Activated naive CD8-positive, alpha-beta T cell (primary cell): Measurements from ENCODE around the gene USP17L13.
"Not testable (repeated sequence)": the region's sequence is repeated elsewhere in the genome, so short reads cannot be mapped to it uniquely, and the experiment has no call there.

Experiments
- H3K27ac Mint-ChIP-seq: one replicate; pipeline ENCODE4 v1.8.0; 2021; ENCODE audit warnings: mixed read lengths
- H3K27me3 Mint-ChIP-seq: one replicate; pipeline ENCODE4 v1.8.0; 2021; ENCODE audit warnings: mixed read lengths
- H3K36me3 Mint-ChIP-seq: one replicate; pipeline ENCODE4 v1.8.0; 2021; ENCODE audit warnings: mixed read lengths
- H3K4me1 Mint-ChIP-seq: one replicate; pipeline ENCODE4 v1.8.0; 2021; ENCODE audit warnings: low read depth, mixed read lengths
- H3K4me3 Mint-ChIP-seq: one replicate; pipeline ENCODE4 v1.8.0; 2021; ENCODE audit warnings: mild to moderate bottlenecking, mixed read lengths
- H3K9me3 Mint-ChIP-seq: one replicate; pipeline ENCODE4 v1.8.0; 2021; ENCODE audit warnings: low read depth, mixed read lengths

Gene USP17L13, protein sequence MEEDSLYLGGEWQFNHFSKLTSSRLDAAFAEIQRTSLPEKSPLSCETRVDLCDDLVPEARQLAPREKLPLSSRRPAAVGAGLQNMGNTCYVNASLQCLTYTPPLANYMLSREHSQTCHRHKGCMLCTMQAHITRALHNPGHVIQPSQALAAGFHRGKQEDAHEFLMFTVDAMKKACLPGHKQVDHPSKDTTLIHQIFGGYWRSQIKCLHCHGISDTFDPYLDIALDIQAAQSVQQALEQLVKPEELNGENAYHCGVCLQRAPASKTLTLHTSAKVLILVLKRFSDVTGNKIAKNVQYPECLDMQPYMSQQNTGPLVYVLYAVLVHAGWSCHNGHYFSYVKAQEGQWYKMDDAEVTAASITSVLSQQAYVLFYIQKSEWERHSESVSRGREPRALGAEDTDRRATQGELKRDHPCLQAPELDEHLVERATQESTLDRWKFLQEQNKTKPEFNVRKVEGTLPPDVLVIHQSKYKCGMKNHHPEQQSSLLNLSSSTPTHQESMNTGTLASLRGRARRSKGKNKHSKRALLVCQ

DNA sequence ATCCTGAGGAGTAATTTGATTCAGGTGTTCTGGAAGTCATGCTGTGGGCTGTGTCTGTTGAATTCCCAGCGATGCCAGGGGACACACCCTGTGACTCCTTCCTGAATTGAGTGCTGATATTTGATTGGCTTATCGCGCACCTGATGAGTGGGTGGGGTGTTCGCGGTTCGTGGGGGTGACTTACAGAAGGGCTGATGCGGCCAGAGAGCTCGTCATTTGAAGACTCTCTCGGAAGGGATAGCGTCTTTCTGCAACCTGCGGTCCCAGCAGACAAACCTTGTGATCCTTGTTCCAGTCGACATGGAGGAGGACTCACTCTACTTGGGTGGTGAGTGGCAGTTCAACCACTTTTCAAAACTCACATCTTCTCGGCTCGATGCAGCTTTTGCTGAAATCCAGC is at the start of gene USP17L13:
Gene USP17L13, plus strand, starts transcription at position 301 of the 400 bp plus-strand sequence. Its CDS starts 0 bp downstream, at position 301.
- not testable (repeated sequence) for H3K27me3 Mint-ChIP-seq, H3K36me3 Mint-ChIP-seq, H3K4me1 Mint-ChIP-seq, H3K9me3 Mint-ChIP-seq, H3K27ac Mint-ChIP-seq, H3K4me3 Mint-ChIP-seq

DNA sequence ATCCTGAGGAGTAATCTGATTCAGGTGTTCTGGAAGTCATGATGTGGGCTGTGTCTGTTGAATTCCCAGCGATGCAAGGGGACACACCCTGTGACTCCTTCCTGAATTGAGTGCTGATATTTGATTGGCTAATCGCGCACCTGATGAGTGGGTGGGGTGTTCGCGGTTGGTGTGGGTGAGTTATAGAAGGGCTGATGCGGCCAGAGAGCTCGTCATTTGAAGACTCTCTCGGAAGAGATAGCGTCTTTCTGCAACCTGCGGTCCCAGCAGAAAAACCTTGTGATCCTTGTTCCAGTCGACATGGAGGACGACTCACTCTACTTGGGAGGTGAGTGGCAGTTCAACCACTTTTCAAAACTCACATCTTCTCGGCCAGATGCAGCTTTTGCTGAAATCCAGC is 14.3 kb upstream of the USP17L13 start, which contains the start of gene USP17L10:
Gene USP17L10, plus strand, starts transcription at position 301 of the 400 bp plus-strand sequence. Its CDS starts 0 bp downstream, at position 301.
- H3K4me1 Mint-ChIP-seq, H3K27me3 Mint-ChIP-seq, H3K27ac Mint-ChIP-seq, H3K36me3 Mint-ChIP-seq, H3K9me3 Mint-ChIP-seq, H3K4me3 Mint-ChIP-seq: not testable (repeated sequence)

DNA sequence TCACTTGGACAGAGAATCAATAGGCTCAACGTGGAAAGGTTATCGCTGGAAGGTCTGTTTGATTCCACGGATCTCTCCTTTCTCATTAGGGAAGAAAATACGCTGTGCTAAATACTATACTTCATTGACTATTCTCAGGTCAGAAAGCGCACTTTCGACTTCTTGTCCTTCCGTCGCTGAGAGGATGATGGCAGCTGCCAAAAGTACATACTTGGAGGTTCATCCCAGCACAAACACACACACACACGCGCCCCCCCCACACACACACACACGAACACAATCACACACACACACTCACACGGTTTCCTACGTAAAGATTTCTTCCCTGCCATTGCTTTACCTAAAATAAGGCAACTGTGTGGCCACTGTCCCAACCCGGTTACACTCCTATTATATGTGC is 10.0 kb upstream of the USP17L13 start:
- not testable (repeated sequence) for H3K4me3 Mint-ChIP-seq, H3K4me1 Mint-ChIP-seq, H3K27me3 Mint-ChIP-seq, H3K36me3 Mint-ChIP-seq, H3K27ac Mint-ChIP-seq, H3K9me3 Mint-ChIP-seq

DNA sequence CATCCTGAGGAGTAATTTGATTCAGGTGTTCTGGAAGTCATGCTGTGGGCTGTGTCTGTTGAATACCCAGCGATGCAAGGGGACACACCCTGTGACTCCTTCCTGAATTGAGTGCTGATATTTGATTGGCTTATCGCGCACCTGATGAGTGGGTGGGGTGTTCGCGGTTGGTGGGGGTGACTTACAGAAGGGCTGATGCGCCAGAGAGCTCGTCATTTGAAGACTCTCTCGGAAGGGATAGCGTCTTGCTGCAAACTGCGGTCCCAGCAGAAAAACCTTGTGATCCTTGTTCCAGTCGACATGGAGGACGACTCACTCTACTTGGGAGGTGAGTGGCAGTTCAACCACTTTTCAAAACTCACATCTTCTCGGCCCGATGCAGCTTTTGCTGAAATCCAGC is 9.6 kb upstream of the USP17L13 start, which contains the start of gene USP17L11:
Gene USP17L11, plus strand, starts transcription at position 301 of the 400 bp plus-strand sequence. Its CDS starts 0 bp downstream, at position 301.
- not testable (repeated sequence) for H3K4me1 Mint-ChIP-seq, H3K36me3 Mint-ChIP-seq, H3K27me3 Mint-ChIP-seq, H3K9me3 Mint-ChIP-seq, H3K27ac Mint-ChIP-seq, H3K4me3 Mint-ChIP-seq

DNA sequence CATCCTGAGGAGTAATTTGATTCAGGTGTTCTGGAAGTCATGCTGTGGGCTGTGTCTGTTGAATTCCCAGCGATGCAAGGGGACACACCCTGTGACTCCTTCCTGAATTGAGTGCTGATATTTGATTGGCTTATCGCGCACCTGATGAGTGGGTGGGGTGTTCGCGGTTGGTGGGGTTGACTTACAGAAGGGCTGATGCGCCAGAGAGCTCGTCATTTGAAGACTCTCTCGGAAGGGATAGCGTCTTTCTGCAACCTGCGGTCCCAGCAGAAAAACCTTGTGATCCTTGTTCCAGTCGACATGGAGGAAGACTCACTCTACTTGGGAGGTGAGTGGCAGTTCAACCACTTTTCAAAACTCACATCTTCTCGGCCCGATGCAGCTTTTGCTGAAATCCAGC is 4.8 kb upstream of the USP17L13 start, which contains the start of gene USP17L12:
Gene USP17L12, plus strand, starts transcription at position 301 of the 400 bp plus-strand sequence. Its CDS starts 0 bp downstream, at position 301.
- not testable (repeated sequence) for H3K36me3 Mint-ChIP-seq, H3K9me3 Mint-ChIP-seq, H3K27ac Mint-ChIP-seq, H3K4me1 Mint-ChIP-seq, H3K4me3 Mint-ChIP-seq, H3K27me3 Mint-ChIP-seq

DNA sequence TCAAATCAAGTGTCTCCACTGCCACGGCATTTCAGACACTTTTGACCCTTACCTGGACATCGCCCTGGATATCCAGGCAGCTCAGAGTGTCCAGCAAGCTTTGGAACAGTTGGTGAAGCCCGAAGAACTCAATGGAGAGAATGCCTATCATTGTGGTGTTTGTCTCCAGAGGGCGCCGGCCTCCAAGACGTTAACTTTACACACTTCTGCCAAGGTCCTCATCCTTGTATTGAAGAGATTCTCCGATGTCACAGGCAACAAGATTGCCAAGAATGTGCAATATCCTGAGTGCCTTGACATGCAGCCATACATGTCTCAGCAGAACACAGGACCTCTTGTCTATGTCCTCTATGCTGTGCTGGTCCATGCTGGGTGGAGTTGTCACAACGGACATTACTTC is 5.6 kb downstream of the USP17L13 start:
- not testable (repeated sequence) for H3K4me3 Mint-ChIP-seq, H3K27ac Mint-ChIP-seq, H3K4me1 Mint-ChIP-seq, H3K27me3 Mint-ChIP-seq, H3K9me3 Mint-ChIP-seq, H3K36me3 Mint-ChIP-seq

DNA sequence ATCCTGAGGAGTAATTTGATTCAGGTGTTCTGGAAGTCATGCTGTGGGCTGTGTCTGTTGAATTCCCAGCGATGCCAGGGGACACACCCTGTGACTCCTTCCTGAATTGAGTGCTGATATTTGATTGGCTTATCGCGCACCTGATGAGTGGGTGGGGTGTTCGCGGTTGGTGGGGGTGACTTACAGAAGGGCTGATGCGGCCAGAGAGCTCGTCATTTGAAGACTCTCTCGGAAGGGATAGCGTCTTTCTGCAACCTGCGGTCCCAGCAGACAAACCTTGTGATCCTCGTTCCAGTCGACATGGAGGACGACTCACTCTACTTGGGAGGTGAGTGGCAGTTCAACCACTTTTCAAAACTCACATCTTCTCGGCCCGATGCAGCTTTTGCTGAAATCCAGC is 9.4 kb downstream of the USP17L13 start, which contains the start of gene USP17L15:
Gene USP17L15, plus strand, starts transcription at position 301 of the 400 bp plus-strand sequence. Its CDS starts 0 bp downstream, at position 301.
- not testable (repeated sequence) for H3K4me1 Mint-ChIP-seq, H3K4me3 Mint-ChIP-seq, H3K27ac Mint-ChIP-seq, H3K27me3 Mint-ChIP-seq, H3K36me3 Mint-ChIP-seq, H3K9me3 Mint-ChIP-seq

DNA sequence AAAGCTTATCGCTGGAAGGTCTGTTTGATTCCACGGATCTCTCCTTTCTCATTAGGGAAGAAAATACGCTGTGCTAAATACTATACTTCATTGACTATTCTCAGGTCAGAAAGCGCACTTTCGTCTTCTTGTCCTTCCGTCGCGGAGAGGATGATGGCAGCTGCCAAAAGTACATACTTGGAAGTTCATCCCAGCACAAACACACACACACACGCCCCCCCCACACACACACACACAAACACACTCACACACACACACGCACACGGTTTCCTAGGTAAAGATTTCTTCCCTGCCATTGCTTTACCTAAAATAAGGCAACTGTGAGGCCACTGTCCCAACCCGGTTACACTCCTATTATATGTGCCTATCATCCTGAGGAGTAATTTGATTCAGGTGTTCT is 13.8 kb downstream of the USP17L13 start:
- H3K36me3 Mint-ChIP-seq, H3K4me3 Mint-ChIP-seq, H3K9me3 Mint-ChIP-seq, H3K27ac Mint-ChIP-seq, H3K27me3 Mint-ChIP-seq, H3K4me1 Mint-ChIP-seq: not testable (repeated sequence)

DNA sequence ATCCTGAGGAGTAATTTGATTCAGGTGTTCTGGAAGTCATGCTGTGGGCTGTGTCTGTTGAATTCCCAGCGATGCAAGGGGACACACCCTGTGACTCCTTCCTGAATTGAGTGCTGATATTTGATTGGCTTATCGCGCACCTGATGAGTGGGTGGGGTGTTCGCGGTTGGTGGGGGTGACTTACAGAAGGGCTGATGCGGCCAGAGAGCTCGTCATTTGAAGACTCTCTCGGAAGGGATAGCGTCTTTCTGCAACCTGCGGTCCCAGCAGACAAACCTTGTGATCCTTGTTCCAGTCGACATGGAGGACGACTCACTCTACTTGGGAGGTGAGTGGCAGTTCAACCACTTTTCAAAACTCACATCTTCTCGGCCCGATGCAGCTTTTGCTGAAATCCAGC is 18.9 kb downstream of the USP17L13 start, which contains the start of gene USP17L17:
Gene USP17L17, plus strand, starts transcription at position 301 of the 400 bp plus-strand sequence. Its CDS starts 0 bp downstream, at position 301.
- H3K36me3 Mint-ChIP-seq, H3K27ac Mint-ChIP-seq, H3K4me3 Mint-ChIP-seq, H3K9me3 Mint-ChIP-seq, H3K27me3 Mint-ChIP-seq, H3K4me1 Mint-ChIP-seq: not testable (repeated sequence)

DNA sequence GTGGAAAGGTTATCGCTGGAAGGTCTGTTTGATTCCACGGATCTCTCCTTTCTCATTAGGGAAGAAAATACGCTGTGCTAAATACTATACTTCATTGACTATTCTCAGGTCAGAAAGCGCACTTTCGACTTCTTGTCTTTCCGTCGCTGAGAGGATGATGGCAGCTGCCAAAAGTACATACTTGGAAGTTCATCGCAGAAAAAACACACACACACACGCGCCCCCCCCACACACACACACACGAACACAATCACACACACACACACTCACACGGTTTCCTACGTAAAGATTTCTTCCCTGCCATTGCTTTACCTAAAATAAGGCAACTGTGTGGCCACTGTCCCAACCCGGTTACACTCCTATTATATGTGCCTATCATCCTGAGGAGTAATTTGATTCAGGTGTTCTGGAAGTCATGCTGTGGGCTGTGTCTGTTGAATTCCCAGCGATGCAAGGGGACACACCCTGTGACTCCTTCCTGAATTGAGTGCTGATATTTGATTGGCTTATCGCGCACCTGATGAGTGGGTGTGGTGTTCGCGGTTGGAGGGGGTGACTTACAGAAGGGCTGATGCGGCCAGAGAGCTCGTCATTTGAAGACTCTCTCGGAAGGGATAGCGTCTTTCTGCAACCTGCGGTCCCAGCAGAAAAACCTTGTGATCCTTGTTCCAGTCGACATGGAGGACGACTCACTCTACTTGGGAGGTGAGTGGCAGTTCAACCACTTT is 23.4 kb downstream of the USP17L13 start, which contains the start of gene USP17L18:
Gene USP17L18, plus strand, starts transcription at position 678 of the 728 bp plus-strand sequence. Its CDS starts 0 bp downstream, at position 678.
- not testable (repeated sequence) for H3K36me3 Mint-ChIP-seq, H3K9me3 Mint-ChIP-seq, H3K27me3 Mint-ChIP-seq, H3K4me1 Mint-ChIP-seq, H3K4me3 Mint-ChIP-seq, H3K27ac Mint-ChIP-seq

DNA sequence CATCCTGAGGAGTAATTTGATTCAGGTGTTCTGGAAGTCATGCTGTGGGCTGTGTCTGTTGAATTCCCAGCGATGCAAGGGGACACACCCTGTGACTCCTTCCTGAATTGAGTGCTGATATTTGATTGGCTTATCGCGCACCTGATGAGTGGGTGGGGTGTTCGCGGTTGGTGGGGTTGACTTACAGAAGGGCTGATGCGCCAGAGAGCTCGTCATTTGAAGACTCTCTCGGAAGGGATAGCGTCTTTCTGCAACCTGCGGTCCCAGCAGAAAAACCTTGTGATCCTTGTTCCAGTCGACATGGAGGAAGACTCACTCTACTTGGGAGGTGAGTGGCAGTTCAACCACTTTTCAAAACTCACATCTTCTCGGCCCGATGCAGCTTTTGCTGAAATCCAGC is 28.4 kb downstream of the USP17L13 start, which contains the start of gene USP17L19:
Gene USP17L19, plus strand, starts transcription at position 301 of the 400 bp plus-strand sequence. Its CDS starts 0 bp downstream, at position 301.
- not testable (repeated sequence) for H3K9me3 Mint-ChIP-seq, H3K27ac Mint-ChIP-seq, H3K36me3 Mint-ChIP-seq, H3K27me3 Mint-ChIP-seq, H3K4me1 Mint-ChIP-seq, H3K4me3 Mint-ChIP-seq

DNA sequence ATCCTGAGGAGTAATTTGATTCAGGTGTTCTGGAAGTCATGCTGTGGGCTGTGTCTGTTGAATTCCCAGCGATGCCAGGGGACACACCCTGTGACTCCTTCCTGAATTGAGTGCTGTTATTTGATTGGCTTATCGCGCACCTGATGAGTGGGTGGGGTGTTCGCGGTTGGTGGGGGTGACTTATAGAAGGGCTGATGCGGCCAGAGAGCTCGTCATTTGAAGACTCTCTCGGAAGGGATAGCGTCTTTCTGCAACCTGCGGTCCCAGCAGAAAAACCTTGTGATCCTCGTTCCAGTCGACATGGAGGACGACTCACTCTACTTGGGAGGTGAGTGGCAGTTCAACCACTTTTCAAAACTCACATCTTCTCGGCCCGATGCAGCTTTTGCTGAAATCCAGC is 33.1 kb downstream of the USP17L13 start, which contains the start of gene USP17L20:
Gene USP17L20, plus strand, starts transcription at position 301 of the 400 bp plus-strand sequence. Its CDS starts 0 bp downstream, at position 301.
- H3K4me3 Mint-ChIP-seq, H3K36me3 Mint-ChIP-seq, H3K4me1 Mint-ChIP-seq, H3K27me3 Mint-ChIP-seq, H3K27ac Mint-ChIP-seq, H3K9me3 Mint-ChIP-seq: not testable (repeated sequence)

DNA sequence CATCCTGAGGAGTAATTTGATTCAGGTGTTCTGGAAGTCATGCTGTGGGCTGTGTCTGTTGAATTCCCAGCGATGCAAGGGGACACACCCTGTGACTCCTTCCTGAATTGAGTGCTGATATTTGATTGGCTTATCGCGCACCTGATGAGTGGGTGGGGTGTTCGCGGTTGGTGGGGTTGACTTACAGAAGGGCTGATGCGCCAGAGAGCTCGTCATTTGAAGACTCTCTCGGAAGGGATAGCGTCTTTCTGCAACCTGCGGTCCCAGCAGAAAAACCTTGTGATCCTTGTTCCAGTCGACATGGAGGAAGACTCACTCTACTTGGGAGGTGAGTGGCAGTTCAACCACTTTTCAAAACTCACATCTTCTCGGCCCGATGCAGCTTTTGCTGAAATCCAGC is 37.9 kb downstream of the USP17L13 start, which contains the start of gene USP17L21:
Gene USP17L21, plus strand, starts transcription at position 301 of the 400 bp plus-strand sequence. Its CDS starts 0 bp downstream, at position 301.
- H3K4me1 Mint-ChIP-seq, H3K27me3 Mint-ChIP-seq, H3K4me3 Mint-ChIP-seq, H3K36me3 Mint-ChIP-seq, H3K27ac Mint-ChIP-seq, H3K9me3 Mint-ChIP-seq: not testable (repeated sequence)

DNA sequence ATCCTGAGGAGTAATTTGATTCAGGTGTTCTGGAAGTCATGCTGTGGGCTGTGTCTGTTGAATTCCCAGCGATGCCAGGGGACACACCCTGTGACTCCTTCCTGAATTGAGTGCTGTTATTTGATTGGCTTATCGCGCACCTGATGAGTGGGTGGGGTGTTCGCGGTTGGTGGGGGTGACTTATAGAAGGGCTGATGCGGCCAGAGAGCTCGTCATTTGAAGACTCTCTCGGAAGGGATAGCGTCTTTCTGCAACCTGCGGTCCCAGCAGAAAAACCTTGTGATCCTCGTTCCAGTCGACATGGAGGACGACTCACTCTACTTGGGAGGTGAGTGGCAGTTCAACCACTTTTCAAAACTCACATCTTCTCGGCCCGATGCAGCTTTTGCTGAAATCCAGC is 42.6 kb downstream of the USP17L13 start, which contains the start of gene USP17L22:
Gene USP17L22, plus strand, starts transcription at position 301 of the 400 bp plus-strand sequence. Its CDS starts 0 bp downstream, at position 301.
- not testable (repeated sequence) for H3K27ac Mint-ChIP-seq

DNA sequence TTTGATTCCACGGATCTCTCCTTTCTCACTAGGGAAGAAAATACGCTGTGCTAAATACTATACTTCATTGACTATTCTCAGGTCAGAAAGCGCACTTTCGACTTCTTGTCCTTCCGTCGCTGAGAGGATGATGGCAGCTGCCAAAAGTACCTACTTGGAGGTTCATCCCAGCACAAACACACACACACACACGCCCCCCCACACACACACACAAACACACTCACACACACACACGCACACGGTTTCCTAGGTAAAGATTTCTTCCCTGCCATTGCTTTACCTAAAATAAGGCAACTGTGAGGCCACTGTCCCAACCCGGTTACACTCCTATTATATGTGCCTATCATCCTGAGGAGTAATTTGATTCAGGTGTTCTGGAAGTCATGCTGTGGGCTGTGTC is 47.0 kb downstream of the USP17L13 start:
- H3K36me3 Mint-ChIP-seq, H3K27ac Mint-ChIP-seq, H3K27me3 Mint-ChIP-seq, H3K4me3 Mint-ChIP-seq, H3K9me3 Mint-ChIP-seq, H3K4me1 Mint-ChIP-seq: not testable (repeated sequence)

More for the DNA sequence above, 42.6 kb downstream of the USP17L13 start, which contains the start of gene USP17L22:
- H3K9me3 Mint-ChIP-seq, H3K27me3 Mint-ChIP-seq, H3K36me3 Mint-ChIP-seq, H3K4me3 Mint-ChIP-seq, H3K4me1 Mint-ChIP-seq: not testable (repeated sequence)
